Femur (tissue), 1 donor: ENCODE results near the gene LRRC74A.

Source experiments
- DNase-seq: peaks from one replicate; pipeline ENCODE4 v3.0.0-alpha.2; 2017

LRRC74A gene

DNA sequence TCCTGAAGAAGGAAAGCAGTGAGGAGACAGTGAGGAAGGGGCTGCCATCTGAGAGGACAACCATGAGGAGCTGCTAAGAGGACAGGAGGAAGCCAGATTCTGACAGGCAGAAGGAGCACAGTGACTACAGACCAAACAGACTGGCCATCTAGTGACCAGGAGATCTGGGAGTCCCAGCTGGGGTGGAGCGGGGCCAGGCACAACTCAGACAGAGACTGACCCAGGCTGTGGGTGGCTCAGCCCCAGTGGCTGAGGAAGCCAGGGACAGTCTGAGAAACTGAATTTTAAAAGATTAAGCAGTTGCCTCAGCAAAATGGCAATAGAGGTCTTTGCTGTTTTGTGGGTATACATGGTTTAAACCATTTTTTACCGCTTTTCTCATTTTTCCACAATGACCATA is 28.9 kb downstream of the LRRC74A start:
- DNase-seq: no peak

DNA sequence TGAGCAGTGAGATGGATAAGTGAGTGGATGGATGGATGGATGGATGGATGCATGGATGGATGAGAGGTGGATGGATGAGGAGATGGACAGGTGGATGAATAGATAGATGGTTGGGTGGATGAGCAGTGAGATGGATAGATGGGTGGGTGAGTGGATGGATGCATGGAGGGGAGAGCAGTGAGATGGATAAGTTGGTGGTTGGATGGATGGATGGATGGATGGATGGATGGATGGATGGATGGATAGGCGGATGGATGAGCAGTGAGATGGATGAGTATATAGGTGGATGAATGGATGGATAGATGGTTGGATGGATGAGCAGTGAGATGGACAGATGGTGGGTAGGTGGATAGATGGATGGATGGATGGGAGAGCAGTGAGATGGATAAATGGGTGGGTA is 30.6 kb downstream of the LRRC74A start:
- DNase-seq: no peak

DNA sequence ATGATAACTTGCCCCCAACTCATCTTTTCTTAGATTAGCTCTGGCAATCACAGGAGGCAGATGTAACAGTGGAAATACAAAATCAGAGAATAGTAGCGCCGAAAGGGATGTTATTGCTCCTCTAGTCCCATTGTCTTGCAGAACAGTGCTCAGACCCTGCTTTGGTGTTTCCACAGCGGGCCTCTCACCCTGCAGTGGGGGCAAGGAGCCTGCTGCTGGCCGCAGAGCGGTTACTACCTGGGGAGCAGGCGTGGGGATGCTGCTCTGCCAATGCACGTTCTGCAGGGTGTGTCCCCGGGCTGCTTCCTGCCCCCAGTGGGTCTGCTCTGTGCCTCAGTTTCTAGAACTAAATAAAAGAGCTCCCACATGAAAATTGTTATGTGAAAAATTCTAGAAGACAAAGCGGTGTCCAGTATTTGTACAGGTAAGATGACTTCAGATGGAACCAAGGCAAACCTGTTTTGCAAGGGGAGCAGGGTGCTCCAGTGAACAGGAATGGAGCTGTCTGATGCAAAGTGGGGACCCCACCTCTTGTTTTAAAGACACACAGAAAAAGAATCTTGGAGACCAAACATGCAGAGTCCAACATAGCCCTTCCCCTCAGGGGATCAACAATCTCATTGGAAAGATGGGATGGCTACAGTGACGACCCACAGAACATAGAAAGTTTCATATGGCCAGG is 35.5 kb downstream of the LRRC74A start:
- DNase-seq: no peak

DNA sequence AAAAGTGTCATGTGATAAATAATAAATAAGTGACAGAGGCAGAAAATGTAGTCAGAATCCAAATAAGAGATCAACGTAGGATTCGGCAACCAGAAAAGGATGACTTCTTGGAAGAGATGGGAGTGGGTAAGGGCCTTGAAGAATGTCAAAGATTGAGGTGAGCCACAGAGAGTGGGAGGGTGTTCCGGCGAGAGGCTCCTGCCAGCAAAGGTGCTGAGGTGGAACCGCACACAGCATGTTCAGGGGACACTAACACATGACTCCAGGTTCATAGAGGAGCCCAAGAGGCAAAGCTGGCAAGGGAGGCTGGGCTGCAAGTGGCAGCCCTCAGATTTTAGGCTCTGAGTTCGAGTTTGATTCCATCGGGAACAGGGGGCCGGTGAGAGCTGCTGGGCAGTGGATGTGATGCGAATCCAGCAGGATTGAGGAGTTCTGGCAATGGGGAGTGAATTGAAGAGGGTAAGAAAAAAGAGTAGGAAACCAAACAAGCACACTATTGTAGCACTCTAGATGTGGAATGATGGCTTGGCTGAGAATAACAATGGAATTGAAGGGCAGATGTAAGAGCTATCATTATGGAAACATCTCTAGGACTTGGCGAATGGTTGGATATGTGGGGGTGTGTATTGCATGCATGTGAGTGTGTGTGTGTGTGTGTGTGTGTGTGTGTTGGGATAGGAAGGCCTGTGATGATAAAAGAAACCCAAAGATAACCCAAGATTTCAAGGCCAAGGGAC is 36.5 kb downstream of the LRRC74A start:
- no peak for DNase-seq

DNA sequence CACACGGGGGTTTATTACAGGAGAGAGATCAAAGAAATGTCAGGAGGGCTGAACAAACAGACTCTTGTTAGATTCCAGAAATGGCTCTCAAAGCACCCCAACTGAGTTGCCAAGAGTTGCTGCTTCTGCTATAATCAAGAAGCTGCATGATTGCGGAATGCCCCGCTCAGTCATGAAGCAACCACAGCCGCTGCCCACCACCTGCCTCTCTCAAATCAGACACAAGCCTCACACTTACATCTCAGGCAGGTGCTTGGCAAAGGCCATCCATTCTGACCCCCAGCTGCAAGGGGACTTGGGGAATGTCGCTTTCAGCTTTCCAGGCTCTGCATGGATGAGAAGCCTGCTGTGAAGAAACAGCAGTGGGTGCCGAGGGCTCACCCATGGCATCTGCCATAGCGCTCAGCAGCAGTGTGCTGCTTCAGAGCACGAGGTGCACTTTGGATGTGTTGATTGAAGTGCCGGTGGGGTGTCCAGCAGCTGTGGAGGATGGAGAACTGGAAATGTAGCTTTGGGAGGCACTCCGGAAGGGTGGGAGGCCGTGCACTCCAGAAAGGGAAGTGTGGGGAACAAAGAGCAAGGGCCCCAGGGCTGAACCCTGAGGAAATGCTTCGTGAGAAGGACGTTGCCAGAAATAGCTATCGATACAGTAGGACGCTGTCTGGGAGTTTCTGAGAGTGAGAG is 37.7 kb downstream of the LRRC74A start:
- DNase-seq: peak; percentile 69

DNA sequence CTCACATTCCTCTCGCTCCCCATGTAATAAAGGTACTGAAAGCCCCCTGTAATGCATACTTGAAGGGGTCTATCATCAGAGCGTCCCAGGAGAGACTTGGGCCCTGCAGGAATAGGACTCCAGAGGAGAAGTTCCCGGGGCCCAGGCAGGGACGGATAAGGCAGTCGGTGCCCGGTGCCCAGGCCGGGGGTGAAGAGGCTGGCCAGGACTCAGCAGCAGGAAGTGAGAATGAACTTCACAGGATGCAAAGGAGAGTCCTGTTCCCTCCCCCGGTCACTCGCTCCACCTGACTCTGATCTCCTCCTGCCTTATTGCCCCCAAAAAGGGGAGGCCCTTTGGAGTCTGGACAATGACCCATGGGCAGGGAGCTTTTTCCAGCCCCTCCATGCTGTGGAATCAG is 40.2 kb downstream of the LRRC74A start:
- DNase-seq: no peak

DNA sequence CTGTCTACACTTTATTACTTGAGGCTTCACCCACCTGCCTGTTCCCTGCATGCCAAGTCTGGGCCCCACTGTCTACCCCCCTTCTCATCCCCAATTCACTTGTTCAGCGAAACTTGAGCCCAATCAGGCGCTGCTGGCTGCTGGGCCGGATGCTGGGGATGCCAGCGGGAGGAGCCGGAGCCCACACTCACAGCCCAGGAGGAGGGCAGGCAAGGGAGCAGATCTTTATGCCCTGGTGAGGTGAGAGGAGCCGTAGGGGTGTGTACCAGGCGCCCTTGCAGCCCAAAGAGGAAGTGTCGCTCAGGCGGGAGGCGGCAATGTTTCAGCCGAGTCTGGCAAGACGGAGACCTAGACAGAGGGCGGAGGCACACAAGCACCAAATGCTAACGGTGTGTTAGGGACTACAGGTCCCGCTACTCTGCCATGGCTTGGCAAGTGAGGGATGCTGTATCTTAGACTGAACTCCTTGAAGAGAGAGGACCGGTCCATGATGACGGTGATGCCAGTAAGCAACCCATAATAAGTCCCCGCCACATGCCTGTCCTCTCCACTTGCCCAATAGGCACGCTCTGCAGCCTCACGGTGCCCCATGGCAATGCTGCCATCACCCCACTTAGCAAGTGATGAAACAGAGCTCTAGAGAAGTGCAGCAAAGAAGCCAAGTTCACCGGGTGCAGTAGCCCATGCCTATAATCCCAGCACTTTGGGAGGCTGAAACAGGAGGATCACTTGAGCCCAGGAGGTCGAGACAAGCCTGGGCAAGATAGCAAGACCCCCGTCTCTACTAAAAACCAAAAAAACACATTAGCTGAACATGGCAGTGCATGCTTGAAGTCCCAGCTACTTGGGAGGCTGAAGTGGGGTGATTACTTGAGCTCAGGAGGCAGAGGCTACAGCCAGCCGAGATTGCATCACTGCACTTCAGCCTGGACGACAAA is 41.6 kb downstream of the LRRC74A start:
- peak; percentile 44 for DNase-seq

DNA sequence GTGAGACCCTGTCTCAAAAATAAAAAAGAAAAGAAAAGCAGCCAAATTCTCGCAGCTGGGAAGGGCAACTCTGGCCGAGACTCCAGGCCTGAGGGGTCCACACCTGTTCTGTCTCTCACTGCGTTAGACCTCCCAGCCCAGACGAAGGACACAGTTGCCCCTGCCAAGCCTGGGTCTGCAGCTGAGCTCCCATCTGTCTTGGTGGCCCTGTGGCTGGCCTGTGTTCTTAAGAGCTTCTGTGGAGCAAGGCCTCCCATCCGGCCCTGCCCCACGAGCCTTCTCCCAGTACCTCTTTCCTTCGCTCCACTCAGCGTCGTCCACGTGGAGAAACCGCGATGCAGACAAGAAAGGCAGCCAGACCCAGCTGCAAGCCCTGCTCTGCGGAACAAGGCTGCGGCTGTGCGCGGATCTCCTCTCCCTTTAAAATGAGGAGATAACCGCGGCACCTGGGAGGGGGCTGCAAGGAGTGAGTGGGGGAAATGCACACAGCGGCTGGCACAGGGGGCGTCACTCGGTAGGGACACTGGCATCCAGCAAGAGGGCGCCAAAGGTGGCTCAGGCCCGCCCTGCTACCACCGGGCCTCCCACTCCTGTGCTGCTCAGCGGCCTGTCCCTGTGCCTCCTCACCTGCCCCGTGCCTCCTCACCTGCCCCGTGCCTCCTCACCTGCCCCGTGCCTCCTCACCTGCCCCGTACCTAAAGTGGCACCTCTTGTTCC is 42.4 kb downstream of the LRRC74A start:
- peak; percentile 61 for DNase-seq

DNA sequence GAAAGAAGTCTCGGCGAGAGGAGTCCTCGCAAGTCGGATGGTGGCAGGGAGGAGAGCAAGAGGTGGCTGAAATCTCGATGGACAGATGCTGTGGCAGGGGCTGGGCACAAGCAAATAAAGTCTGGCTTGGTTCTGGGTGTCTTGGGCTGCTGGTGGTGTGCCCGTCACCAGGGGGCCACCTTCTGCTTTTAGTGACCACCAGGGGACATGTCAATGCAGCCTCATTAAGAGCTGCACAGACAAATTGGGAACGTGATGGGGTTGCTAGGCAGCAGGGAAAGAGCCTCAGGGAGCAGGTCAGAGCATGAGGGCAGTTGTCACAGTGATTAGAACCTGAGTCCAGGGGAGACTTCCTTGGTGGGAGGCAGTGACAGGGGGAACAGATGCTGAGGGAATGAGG is 44.0 kb downstream of the LRRC74A start:
- DNase-seq: no peak

DNA sequence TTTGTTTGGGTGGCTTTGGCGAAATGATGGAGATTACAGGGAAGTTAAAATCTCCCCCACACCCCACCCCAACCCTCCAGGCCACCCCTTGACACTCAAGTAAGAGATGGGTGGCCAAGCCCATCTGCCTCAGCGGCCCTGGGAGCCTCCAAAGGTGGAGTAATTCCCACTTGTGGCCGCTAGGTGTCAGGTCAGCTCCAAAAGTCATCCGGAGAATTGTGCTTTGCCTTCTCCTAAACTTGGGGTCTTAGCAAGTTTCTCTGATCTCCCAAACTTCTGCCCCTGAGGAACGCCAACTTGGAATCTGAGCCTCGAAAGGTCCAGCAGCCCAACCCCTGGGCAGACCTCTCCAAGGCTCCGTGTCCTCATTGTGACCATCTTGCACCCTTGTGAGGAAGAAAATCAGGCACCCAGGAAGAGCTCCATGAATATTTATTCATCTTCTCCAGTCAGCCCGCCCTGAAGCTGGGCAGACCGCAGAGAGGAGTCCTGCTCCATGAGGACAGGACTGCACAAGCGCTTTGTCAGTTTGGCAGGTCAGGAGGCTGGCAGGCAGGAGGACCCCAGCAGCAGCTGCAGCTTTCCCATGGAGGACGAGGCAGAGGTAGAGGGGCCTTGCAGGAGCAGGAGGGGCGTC is 46.7 kb downstream of the LRRC74A start:
- DNase-seq: peak; percentile 70

DNA sequence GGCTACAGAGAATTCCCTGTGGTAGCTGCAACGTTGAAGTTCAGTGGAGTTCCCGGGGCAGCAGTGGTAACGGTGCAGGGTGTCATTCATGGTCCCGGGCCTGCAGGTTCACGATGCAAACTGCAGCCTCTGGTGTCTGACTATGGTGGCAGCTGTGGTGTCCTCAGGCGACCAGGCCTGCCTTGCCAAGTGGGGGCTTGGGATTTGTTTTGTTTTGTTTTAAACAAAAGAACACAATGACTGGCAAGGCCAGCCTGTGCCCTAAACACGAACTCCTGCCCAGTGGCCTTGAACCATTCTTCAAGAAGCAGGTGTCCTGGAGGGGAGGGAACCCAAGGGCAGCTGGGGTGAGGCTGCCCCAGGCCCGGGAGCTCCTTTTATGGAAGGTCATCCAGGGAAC is 48.5 kb downstream of the LRRC74A start:
- no peak for DNase-seq

DNA sequence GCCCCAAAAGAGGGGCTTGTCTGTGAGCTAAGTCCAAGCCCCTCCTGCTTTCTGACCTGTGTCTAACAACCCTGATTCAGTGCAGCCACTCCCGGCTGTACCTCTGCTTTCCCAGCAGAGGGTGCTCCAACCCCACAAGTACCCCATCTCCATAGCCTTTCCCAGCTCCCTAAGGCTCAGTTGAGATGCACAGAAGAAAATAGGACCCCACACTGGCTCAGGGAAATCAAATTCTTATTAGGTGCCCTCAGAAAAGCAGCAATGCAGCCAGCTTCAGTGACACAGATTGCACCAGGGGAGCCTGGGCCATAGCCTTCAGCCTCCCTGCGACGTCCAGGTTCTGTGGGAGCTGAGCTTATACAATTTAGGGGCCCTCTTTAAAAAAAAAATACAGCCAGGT is 49.9 kb downstream of the LRRC74A start:
- peak; percentile 80 for DNase-seq

DNA sequence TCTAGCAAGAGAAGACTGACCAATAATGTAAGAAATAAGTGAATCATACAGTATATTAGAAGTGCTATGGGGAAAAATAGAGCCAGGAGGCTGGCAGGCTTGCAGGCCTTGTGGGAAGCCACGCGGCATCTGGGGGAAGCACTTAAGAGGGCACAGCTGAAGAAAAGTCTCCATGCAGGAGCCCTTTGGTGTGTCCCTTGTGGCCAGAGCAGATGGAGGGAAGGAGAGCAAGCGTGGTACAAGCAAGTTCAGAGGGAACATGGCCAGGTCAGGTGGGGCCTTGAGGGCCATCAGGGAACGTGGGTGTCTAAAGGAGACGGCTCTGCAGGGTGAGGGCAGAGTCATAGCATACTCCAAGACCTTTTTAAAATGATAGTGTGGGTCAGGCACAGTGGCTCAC is 51.7 kb downstream of the LRRC74A start:
- no peak for DNase-seq

DNA sequence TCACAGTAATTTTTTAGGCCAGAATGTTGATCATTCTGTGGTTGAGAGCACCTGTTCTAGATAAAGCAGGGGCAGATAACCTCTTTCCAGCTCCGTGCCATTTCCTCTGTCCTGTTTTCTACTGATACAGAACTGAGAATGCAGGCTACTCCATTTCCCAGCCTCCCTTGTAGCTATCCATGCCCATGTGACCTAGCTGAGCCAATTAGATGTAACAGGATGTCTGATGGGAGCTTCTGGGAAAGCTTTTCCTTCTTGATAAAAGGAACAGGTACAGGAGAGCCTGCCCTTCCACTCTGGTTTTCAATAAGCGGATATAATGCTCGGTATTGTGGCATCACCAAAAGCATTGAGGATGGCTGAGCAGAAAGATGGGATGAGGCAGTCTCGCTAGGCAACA is 54.2 kb downstream of the LRRC74A start:
- DNase-seq: no peak

DNA sequence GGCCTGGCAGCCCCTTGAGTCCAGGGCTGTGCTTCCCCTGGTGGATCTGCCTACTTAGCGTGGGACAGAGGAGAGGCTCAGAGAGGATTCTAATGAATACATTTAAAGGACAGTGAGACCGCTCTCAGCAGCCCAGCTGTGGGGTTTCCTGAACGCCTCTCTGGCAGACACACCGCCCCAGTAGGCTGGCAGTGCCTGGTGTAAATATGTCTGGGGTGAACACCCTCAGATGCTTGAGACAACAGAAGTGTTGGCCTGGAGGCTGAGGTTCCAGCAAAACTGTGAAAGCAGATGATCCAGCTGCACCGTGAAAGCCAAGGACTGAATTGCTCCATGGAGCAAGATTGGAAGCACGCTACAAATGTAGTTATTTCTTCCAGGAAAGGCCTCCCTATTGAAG is 55.1 kb downstream of the LRRC74A start:
- DNase-seq: no peak

DNA sequence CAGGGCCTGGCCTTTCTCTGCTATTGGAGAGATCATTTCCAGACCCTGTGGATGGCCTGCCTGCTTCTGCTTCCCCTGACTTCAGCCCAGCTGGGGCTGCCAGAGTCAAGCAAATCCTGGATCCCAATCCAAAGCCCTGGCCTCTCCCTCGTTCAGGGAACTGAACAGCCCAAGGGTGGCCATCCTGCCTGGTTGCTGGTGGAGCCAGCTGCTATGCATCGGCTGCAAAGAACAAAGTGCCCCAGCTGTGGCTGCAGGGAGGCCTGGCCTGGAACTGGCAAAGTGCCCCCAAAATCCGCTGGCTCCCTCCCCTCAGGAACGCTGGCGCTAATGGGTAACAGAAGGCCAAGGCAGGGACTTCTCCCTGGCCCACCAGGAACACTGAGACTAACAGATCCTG is 56.4 kb downstream of the LRRC74A start:
- peak; percentile 83 for DNase-seq

DNA sequence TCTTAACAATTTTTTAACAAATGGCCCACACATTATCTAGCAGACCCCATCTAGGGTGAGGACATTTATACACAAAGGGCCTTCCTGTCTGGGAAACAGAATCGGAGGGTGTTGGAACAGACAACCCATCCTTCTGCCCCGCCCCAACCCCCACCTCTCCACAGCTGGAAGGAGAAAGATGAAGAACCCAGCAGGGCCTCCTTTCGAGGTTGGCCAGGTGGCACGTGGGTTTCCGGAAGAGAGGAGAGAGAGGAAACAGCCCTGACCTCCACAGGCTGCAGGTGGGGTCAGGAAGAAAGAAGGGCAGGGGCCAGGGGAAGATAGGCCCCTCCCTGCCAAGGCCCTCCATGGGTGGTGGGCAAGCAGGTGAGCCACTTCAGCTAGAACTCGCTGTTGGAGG is 57.2 kb downstream of the LRRC74A start:
- DNase-seq: no peak

DNA sequence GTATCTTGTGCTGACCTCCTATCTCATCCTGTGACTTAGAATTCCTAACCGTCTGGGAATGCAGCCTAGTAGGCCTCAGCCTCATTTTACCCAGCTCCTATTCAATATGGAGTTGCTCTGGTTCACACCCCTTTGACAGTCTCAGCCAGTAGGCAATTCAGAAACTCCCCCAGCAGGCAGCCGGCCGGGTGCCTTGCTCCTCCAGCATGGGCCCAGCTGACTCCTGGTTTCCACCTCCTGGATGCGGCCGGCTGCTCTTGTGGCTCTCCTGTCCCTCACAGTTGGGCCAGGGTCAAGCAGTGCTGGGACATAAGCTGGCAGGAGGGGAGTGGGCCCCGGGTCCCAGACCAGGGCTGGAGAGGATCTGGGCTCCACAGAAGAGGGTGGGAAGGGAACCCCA is 58.2 kb downstream of the LRRC74A start:
- DNase-seq: no peak

DNA sequence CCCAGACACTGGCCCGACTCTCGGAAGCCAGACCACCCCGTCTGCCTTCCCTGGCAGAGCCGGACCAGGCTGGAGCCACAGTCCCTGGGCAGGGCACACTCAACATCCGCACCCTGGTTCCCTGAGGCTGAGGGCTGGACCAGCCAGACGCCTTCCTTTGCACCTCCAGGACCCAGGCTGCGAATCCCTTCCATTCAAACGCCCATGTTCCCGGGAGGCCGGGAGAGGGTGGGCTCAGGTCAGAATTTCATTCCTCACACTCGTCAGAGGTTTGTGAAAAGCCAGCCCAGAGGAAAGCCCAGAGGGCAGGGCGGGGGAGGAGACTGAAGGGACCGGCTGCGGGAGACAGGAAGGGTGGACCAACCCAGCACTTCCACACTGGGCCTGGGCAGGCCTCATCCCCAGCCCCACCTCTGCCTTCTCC is 58.7 kb downstream of the LRRC74A start:
- no peak for DNase-seq

DNA sequence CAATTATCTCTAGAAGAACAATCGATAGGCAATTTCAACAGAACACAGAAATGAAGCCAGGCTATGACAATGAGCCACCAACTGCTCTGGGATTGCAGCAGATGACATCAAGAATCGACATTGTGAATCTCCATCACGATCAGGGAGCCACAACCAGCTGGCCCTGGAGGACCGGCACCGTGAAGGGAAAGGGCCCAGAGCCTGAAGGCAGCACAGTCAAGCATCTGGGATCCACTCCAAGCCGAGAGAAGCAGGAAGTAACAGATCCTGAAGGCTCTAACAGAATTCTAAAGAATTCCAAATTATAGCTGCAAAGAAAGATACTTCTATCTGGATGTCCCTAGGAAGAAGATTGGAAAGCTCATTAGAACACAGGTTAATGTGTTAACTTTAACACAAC is 61.0 kb downstream of the LRRC74A start:
- DNase-seq: no peak

DNA sequence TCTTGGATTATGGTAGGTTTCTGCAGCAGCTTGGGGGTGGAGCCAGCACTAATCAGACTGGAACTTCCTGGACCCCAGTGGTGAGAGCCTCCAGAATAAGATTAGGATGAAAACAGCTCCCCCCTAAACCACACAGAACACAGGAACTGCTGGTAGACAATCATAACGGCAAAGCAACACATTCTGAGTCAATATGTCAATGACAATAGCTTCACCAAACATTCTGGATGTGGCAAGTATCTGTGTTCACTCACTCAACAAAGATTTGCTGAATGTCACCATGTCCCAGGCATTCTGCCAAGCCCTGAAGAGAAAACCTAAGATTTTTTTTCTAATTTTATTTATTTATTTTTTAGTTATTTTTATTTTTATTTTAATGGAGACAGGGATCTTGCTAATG is 65.2 kb downstream of the LRRC74A start:
- DNase-seq: no peak

DNA sequence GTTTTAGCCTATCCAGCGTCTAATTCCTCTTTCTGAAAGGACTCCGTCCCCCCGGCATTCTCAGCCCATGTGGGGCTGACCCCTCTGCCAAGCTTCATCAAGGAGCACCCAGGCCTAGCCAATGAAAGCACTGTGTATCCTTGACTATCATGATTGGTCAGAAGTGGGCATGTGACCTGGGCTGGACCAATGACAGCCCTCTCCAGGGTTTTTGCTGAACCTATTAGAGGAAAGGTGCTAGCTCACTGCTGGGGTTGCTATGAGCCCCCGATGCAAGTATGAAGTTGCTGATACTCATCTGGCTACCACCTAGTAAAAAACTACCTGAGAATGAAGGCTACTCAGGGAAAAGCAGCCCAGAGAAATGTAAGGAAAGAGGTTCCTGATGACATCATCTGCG is 68.1 kb downstream of the LRRC74A start:
- DNase-seq: no peak
